Measurements from ENCODE around the gene DCUN1D1.

GRCh38 chr3:182971637-182972036, 8.7 kb downstream of the DCUN1D1 start:
- TF ChIP-seq CTCF (IDR thresholded peaks at IDR 0.05) (no peak), POLR2A (IDR thresholded peaks at IDR 0.05) (no peak)
